Keratinocyte (primary cell): ENCODE results near the gene CFAP91. TPM values are rescaled to one million over a fixed set of nuclear protein-coding genes. Genes with fewer than 3 reads are reported as not detected.

Experiments
- DNase-seq: peaks from one replicate; pipeline ENCODE4 v3.0.0-alpha.2; 2011; ENCODE audit warnings: low read depth, missing footprints, low spot score
- FAIRE-seq: peaks from 2 replicates; lab custom pipeline; 2011; peaks lifted over from hg19 to GRCh38; lab: Jason Lieb, UNC
- H2AFZ ChIP-seq: 2 replicates; pipeline ENCODE4 v1.6.0; 2012; ENCODE audit warnings: low read length, control low read depth, inconsistent platforms; ENCODE audit not compliant: control insufficient read depth
- H3K27ac ChIP-seq: 2 replicates; pipeline ENCODE4 v1.5.1; 2011; ENCODE audit warnings: low read length; ENCODE audit not compliant: control insufficient read depth, insufficient read depth
- H3K27me3 ChIP-seq: 3 replicates; pipeline ENCODE4 v1.6.0; 2011; ENCODE audit warnings: low read length; ENCODE audit not compliant: control insufficient read depth, insufficient read depth; ENCODE audit errors: extremely low read depth
- H3K36me3 ChIP-seq, 2 experiments: 2 replicates in 1 of 2; 3 replicates in 1 of 2; pipeline ENCODE4 v1.5.1; 2011; ENCODE audit warnings: low read length in 2 of 2, mild to moderate bottlenecking in 1 of 2; ENCODE audit not compliant: control insufficient read depth in 2 of 2, insufficient read depth in 2 of 2; ENCODE audit errors: extremely low read depth in 1 of 2
- H3K4me1 ChIP-seq: 3 replicates; pipeline ENCODE4 v1.5.1; 2011; ENCODE audit warnings: low read length; ENCODE audit not compliant: control insufficient read depth, insufficient read depth; ENCODE audit errors: extremely low read depth
- H3K4me2 ChIP-seq: 3 replicates; pipeline ENCODE4 v1.6.0; 2011; ENCODE audit warnings: low read depth, low read length; ENCODE audit not compliant: control insufficient read depth, insufficient read depth; ENCODE audit errors: extremely low read depth
- H3K4me3 ChIP-seq, 3 experiments: fragments of 200-600 bp in 1 of 3; sonication (generic) in 1 of 3; 2 replicates in 2 of 3; 3 replicates in 1 of 3; pipeline ENCODE4 v1.5.1; 2011 to 2016; ENCODE audit warnings: low read length in 3 of 3, mild to moderate bottlenecking in 3 of 3, control low read depth in 2 of 3, inconsistent platforms in 1 of 3, low read depth in 1 of 3, mixed read lengths in 1 of 3, mixed run types in 1 of 3, moderate library complexity in 1 of 3; ENCODE audit not compliant: control insufficient read depth in 2 of 3, insufficient read depth in 2 of 3; ENCODE audit errors: extremely low read depth in 1 of 3
- H3K79me2 ChIP-seq: 2 replicates; pipeline ENCODE4 v1.6.0; 2012; ENCODE audit warnings: low read length; ENCODE audit not compliant: control insufficient read depth, insufficient read depth
- H3K9ac ChIP-seq: 3 replicates; pipeline ENCODE4 v1.6.0; 2011; ENCODE audit warnings: low read length; ENCODE audit not compliant: control insufficient read depth, insufficient read depth; ENCODE audit errors: extremely low read depth
- H3K9me1 ChIP-seq: 3 replicates; pipeline ENCODE4 v1.6.0; 2011; ENCODE audit warnings: low read length; ENCODE audit not compliant: control insufficient read depth, insufficient read depth; ENCODE audit errors: extremely low read depth
- H3K9me3 ChIP-seq: 2 replicates; pipeline ENCODE4 v1.5.1; 2012; ENCODE audit warnings: low read depth, low read length; ENCODE audit not compliant: control insufficient read depth
- H4K20me1 ChIP-seq: 3 replicates; pipeline ENCODE4 v1.6.0; 2011; ENCODE audit warnings: low read length; ENCODE audit not compliant: control insufficient read depth, insufficient read depth; ENCODE audit errors: extremely low read depth
- EZH2 ChIP-seq: IDR thresholded peaks from one replicate; pipeline ENCODE4 v1.6.1; 2012; ENCODE audit warnings: inconsistent platforms, mild to moderate bottlenecking, low read length, moderate library complexity
- dilution Hi-C: fragments of 300-500 bp; cut with MboI; formaldehyde crosslinking; loops from one replicate; pipeline ENCODE4 v1.7.0; 2020; ENCODE audit warnings: low sequenced_read_pairs; ENCODE audit not compliant: extremely low pct_ligation_motif_present
- polyA plus RNA-seq, 5 experiments: library from polyadenylated mRNA; depleted of rRNA in 3 of 5; stranded (reverse) in 3 of 5; stranded (forward) in 1 of 5; unstranded in 1 of 5; fragments of >200 nt; gene quantifications; 1 replicate in 1 of 5; 2 replicates in 3 of 5; 3 replicates in 1 of 5; pipeline versions ENCODE4 v1.2.1 to v1.2.3, GENCODE V29; 2011 to 2012; ENCODE audit warnings: missing spikeins in 2 of 5, low read depth in 1 of 5, low replicate concordance in 1 of 5
- TF ChIP-seq, protein P1 (sequence below), 3 experiments: IDR thresholded peaks in 1 of 3; conservative IDR thresholded peaks in 1 of 3; optimal IDR thresholded peaks in 1 of 3; 2 replicates in 2 of 3; 3 replicates in 1 of 3; pipeline versions ENCODE3 to v1.5.1; 2011; ENCODE audit warnings: low read length in 3 of 3, mild to moderate bottlenecking in 3 of 3, moderate library complexity in 2 of 3, control low read depth in 1 of 3, inconsistent platforms in 1 of 3; ENCODE audit not compliant: insufficient read depth in 2 of 3; ENCODE audit errors: extremely low read depth in 1 of 3

CFAP91 gene
- polyA plus RNA-seq, 1 donor (not counting 4 experiments of a cell fraction or from before 2014, with no cell fraction given) = not detected

DNA sequence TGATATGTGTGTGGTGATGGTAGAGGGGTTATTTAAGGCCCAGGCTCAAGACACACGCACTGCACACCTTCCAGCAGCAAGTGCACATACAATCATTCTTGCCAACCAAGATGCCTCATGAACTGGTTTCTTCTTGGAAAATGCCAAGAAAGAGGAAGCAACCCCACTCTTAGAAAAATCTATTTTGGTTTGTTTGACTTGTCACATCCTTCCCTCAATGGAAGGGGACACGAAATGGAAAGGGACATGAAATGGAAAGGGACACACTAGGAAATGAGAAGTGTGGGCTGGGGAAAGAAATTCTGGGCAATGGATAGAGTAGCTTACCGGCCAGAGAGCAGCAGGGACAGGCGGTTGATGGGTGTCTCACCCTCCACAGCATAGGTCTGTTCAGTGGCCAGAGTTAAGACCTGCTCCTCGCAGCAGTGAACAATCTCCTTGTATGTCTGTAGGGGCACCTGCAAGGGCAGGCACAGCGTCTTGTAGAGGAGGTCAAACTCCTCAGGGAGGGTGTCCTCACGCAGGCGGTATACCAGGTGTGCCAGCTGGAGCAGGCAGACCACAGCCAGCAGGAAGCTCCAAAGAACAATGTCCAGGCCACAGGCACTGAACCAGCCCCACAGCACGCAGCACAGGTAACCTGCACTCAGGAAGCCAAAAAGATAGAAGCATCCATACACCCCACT, 43.1 kb upstream of the CFAP91 start:
- dilution Hi-C loops = no loop called here
- no peak overlapping the region for H3K27ac ChIP-seq
- no peaks in the 10 kb centered on the region for H4K20me1 ChIP-seq
- H3K9me3 ChIP-seq = no peaks in the 10 kb centered on the region
- H3K4me3 ChIP-seq = no peak overlapping the region
- H3K4me2 ChIP-seq = no peak overlapping the region
- H3K9ac ChIP-seq = no peak overlapping the region
- H3K4me1 ChIP-seq = no peaks in the 10 kb centered on the region
- no peaks in the 10 kb centered on the region for H3K9me1 ChIP-seq
- no peak overlapping the region for H2AFZ ChIP-seq
- H3K36me3 ChIP-seq = no peaks in the 10 kb centered on the region
- no peaks in the 10 kb centered on the region for H3K27me3 ChIP-seq
- no peaks in the 10 kb centered on the region for H3K79me2 ChIP-seq
- DNase-seq = no peak
- TF ChIP-seq, protein P1, sequence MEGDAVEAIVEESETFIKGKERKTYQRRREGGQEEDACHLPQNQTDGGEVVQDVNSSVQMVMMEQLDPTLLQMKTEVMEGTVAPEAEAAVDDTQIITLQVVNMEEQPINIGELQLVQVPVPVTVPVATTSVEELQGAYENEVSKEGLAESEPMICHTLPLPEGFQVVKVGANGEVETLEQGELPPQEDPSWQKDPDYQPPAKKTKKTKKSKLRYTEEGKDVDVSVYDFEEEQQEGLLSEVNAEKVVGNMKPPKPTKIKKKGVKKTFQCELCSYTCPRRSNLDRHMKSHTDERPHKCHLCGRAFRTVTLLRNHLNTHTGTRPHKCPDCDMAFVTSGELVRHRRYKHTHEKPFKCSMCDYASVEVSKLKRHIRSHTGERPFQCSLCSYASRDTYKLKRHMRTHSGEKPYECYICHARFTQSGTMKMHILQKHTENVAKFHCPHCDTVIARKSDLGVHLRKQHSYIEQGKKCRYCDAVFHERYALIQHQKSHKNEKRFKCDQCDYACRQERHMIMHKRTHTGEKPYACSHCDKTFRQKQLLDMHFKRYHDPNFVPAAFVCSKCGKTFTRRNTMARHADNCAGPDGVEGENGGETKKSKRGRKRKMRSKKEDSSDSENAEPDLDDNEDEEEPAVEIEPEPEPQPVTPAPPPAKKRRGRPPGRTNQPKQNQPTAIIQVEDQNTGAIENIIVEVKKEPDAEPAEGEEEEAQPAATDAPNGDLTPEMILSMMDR (optimal IDR thresholded peaks at IDR 0.05 in 1 of 3, IDR thresholded peaks at IDR 0.05 in 1 of 3, conservative IDR thresholded peaks at IDR 0.05 in 1 of 3; ENCODE audit: extremely low read depth in 1 of 3, insufficient read depth in 2 of 3, low read length in 3 of 3) = no peak
- TF ChIP-seq EZH2 = no peak
- FAIRE-seq = no peak

DNA sequence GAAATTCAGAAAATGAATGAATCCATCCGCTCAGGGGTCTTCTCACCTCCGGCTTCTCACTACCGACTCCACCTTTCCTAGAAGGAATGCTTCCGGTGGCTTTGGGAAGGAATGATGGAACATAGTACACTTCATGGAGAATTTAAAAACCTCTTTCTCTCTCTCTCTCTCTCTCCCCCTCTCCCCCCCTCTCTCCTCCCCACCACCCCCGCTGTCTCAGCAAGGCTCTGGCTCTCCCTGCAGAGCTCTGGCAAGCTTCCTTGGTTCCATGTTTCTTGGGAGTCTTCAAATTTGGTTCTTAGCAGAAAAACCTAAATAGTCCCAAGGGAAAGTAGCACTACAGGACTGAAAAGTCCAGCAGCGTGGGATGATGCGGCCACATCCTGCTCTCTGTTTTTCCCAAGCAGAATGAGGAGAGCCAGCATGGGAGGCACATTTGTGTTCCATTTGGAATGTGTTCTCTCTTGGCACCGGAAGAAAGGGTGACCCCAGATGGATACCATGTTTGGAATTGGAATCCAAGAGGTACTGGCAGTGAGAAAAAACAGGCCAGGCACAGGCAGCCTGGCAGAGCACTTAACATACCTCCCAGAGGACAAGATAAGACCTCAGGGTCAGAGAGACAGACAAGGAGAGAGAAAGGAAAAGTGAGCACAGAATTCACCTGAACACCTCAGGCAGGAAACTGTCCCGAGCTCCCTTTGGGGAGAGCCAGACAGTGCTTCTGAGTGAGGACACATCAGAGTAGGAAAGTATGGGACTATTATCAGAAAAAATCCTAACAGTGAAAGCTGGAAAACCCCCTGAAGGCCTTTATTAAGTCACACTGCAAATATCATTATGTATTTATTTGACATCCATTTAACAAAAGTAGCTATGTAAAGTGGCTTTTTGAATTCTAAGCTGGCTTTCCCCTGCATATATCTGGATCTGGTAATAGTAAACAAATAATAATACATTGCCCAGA, 42.1 kb upstream of the CFAP91 start, which contains the start of gene POPDC2:
POPDC2 (minus strand) TSS at position 116 of the 967 bp plus-strand sequence. CDS start 166 bp downstream, outside the sequence.
- Histone ChIP-seq H3K27me3 (no peaks in the 10 kb centered on the region), H3K4me1 (no peaks in the 10 kb centered on the region), H3K9me3 (no peaks in the 10 kb centered on the region), H3K4me2 (no peak within 1 kb of the TSS), H3K9ac (no peak within 1 kb of the TSS), H3K4me3 (no peak within 1 kb of the TSS), H3K36me3 (no peaks in the 10 kb centered on the region), H2AFZ (no peak within 1 kb of the TSS), H3K27ac (no peak within 1 kb of the TSS), H3K79me2 (no peaks in the 10 kb centered on the region), H4K20me1 (no peaks in the 10 kb centered on the region), H3K9me1 (no peaks in the 10 kb centered on the region)
- no peak for DNase-seq
- no peak for FAIRE-seq
- no peak for TF ChIP-seq EZH2
- TF ChIP-seq, protein P1 (optimal IDR thresholded peaks at IDR 0.05 in 1 of 3, IDR thresholded peaks at IDR 0.05 in 1 of 3, conservative IDR thresholded peaks at IDR 0.05 in 1 of 3; ENCODE audit: extremely low read depth in 1 of 3, insufficient read depth in 2 of 3, low read length in 3 of 3) = no peak
- dilution Hi-C loops = no loop called here
